CD4-positive, alpha-beta T cell treated with Interleukin-4 for 1 hour (primary cell): ENCODE measurements around the gene DNAJB11.
"Not testable (repeated sequence)": the region's sequence is repeated elsewhere in the genome, so short reads cannot be mapped to it uniquely, and the experiment has no call there.

Experiments
- DNase-seq, 2 donors: peaks; one replicate each; pipeline ENCODE4 v3.0.0-alpha.2; 2020 to 2022

DNAJB11 gene

GRCh38 chr3:186570096-186570940, at the start of gene DNAJB11:
Gene DNAJB11 (plus strand): TSS chr3:186570720. CDS start chr3:186570898, 178 bp downstream.
- DNase-seq = peak; percentile 99

GRCh38 chr3:186520957-186521842, 49.3 kb upstream of the DNAJB11 start:
- DNase-seq = no peak

GRCh38 chr3:186523022-186523421, 47.5 kb upstream of the DNAJB11 start:
- DNase-seq = no peak

- no peak for DNase-seq
These were observed 47.1 kb upstream of the DNAJB11 start for GRCh38 chr3:186523434-186523833.

- DNase-seq = no peak
These were observed 45.9 kb upstream of the DNAJB11 start for GRCh38 chr3:186524616-186525015.

- no peak for DNase-seq
These were observed 44.9 kb upstream of the DNAJB11 start for GRCh38 chr3:186525369-186526255.

- DNase-seq = peak in 1 of 2 donors; percentile 53
These were observed 44.3 kb upstream of the DNAJB11 start for GRCh38 chr3:186526256-186526606.

- DNase-seq = no peak
These were observed 41.1 kb upstream of the DNAJB11 start for GRCh38 chr3:186529201-186529999.

- DNase-seq = no peak
These were observed 40.1 kb upstream of the DNAJB11 start for GRCh38 chr3:186530415-186530814.

GRCh38 chr3:186531694-186532093, 38.8 kb upstream of the DNAJB11 start:
- DNase-seq = not testable (repeated sequence)

- DNase-seq = peak in 1 of 2 donors; percentile 58
These were observed 37.9 kb upstream of the DNAJB11 start for GRCh38 chr3:186532598-186533072.

- peak; percentile 65 to 73 for DNase-seq
These were observed 36.3 kb upstream of the DNAJB11 start for GRCh38 chr3:186534113-186534669.

GRCh38 chr3:186536883-186537844, 33.4 kb upstream of the DNAJB11 start:
- DNase-seq = no peak

- no peak for DNase-seq
These were observed 31.7 kb upstream of the DNAJB11 start for GRCh38 chr3:186538779-186539178.

GRCh38 chr3:186540221-186540834, 30.2 kb upstream of the DNAJB11 start:
- peak; percentile 84 to 89 for DNase-seq

GRCh38 chr3:186540835-186541226, 29.7 kb upstream of the DNAJB11 start:
- DNase-seq = no peak

GRCh38 chr3:186544281-186544680, 26.2 kb upstream of the DNAJB11 start, which contains the start of gene CRYGS:
Gene CRYGS (minus strand): TSS chr3:186544380. CDS start chr3:186544326, 54 bp downstream.
- DNase-seq = no peak

- DNase-seq = no peak
These were observed 21.0 kb upstream of the DNAJB11 start for GRCh38 chr3:186549497-186549896.

- no peak for DNase-seq
These were observed 19.1 kb upstream of the DNAJB11 start for GRCh38 chr3:186551387-186551786.
